Transverse colon (tissue), 4 donors: Measurements from ENCODE around the gene TMEM35B. TPM values are rescaled to one million over a fixed set of nuclear protein-coding genes. Genes with fewer than 3 reads are reported as not detected.

Experiments
- DNase-seq: peaks from one replicate; pipeline ENCODE4 v3.0.0-alpha.2; 2019
- H3K27ac ChIP-seq, 4 donors: fragments of 200-600 bp; sonication (generic); 2 replicates each; pipeline ENCODE4 v1.5.1; 2016 to 2018; ENCODE audit warnings: inconsistent platforms in 4 of 4
- H3K27me3 ChIP-seq: fragments of 200-600 bp; sonication (generic); 2 replicates; pipeline ENCODE4 v1.5.1; 2017; ENCODE audit warnings: inconsistent platforms
- H3K36me3 ChIP-seq, 4 donors: fragments of 200-600 bp; sonication (generic); 2 replicates each; pipeline ENCODE4 v1.5.1; 2017 to 2019; ENCODE audit warnings: inconsistent platforms in 4 of 4
- H3K4me1 ChIP-seq, 4 donors: fragments of 200-600 bp; sonication (generic); 2 replicates each; pipeline ENCODE4 v1.5.1; 2017 to 2020; ENCODE audit warnings: inconsistent platforms in 4 of 4
- H3K4me3 ChIP-seq, 4 donors: fragments of 200-600 bp; sonication (generic); 1 replicate in 1 of 4; 2 replicates in 3 of 4; pipeline versions ENCODE4 v1.5.1 to v1.6.1; 2017 to 2019; ENCODE audit warnings: inconsistent platforms in 4 of 4
- H3K9me3 ChIP-seq, 2 donors: fragments of 200-600 bp; sonication (generic); 2 replicates each; pipeline ENCODE4 v1.5.1; 2017 to 2019; ENCODE audit warnings: inconsistent platforms in 2 of 2
- EP300 ChIP-seq: sonication (generic); formaldehyde crosslinking; IDR thresholded peaks from one replicate; pipeline ENCODE4 v1.6.1; 2017; ENCODE audit warnings: antibody characterized with exemption, low read depth
- POLR2A ChIP-seq: fragments of 450-650 bp; IDR thresholded peaks from one replicate; pipeline ENCODE4 v1.6.1; 2016; ENCODE audit warnings: antibody characterized with exemption, mild to moderate bottlenecking, moderate library complexity
- POLR2AphosphoS5 ChIP-seq, 3 donors: sonication (generic); formaldehyde crosslinking; IDR thresholded peaks; one replicate each; pipeline ENCODE4 v1.6.1; 2016; ENCODE audit warnings: antibody characterized with exemption in 3 of 3
- WGBS, 2 donors: methylation state at CpG; one replicate each; pipeline ENCODE4 v1.1.5; 2018; ENCODE audit warnings: low coverage in 1 of 2; 5-methylcytosine and 5-hydroxymethylcytosine counted together
- in situ Hi-C, 4 donors: fragments of 200-750 bp; cut with MboI; loops; one replicate each; pipeline versions ENCODE4 v1.15.0 to v1.15.1; 2017; ENCODE audit warnings: low sequenced_read_pairs in 3 of 4, low pct_ligation_motif_present in 1 of 4, low pct_unique_long_range_greater_than_20kb in 1 of 4
- intact Hi-C: fragments of 100-400 bp; cut with DNase I; formaldehyde crosslinking; loops from one replicate; pipeline ENCODE4 v1.15.1; 2023; ENCODE audit warnings: low total_unique reads
- total RNA-seq, 4 donors: library from RNA; depleted of rRNA; stranded (reverse); fragments of >200 nt; gene quantifications; one replicate each; pipeline ENCODE4 v1.1.0, GENCODE V29; 2016
- TF ChIP-seq, protein P1 (sequence below), 5 experiments: fragments of 200-600 bp in 3 of 5; fragments of 450-650 bp in 2 of 5; sonication (generic) in 3 of 5; IDR thresholded peaks; 1 replicate in 2 of 5; 2 replicates in 3 of 5; pipeline ENCODE4 v1.5.1; 2016 to 2017; ENCODE audit warnings: antibody characterized with exemption in 5 of 5, inconsistent platforms in 3 of 5, mild to moderate bottlenecking in 2 of 5, moderate library complexity in 1 of 5

TMEM35B gene
- total RNA-seq, 4 donors from 2014 or later: 24.3 to 35.8 (median 26.5) TPM; not detected in 1

DNA sequence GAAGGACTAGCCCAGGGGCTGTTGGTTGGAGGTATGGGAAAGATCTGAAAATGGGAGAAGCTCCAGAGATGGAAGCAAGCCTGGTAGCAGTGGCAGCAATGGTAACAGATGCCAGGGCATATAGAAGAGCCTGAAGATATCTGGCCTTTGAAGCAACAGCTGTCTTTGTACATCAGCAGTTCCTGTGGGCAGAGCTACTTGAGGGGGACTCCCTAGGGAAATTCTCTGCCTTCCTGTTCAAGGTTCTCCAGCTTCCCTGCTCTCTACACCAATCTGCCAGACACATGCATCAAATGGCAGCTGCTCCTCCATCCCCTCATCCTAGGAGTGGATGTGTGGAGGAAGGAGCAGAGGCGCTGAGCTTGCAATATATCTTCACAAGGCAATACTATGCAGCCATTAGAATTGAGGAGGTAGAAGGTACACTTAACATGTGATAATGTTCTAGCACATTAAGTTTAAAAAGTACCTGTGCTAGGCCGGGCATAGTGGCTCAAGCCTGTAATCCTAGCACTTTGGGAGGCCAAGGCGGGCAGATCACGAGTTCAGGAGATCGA lies 2.2 kb downstream of the TMEM35B start:
- intact Hi-C loops: no loop called here
- 83 to 97% methylated on average over 1 to 5 of the region's 5 CpGs for WGBS, 2 donors

DNA sequence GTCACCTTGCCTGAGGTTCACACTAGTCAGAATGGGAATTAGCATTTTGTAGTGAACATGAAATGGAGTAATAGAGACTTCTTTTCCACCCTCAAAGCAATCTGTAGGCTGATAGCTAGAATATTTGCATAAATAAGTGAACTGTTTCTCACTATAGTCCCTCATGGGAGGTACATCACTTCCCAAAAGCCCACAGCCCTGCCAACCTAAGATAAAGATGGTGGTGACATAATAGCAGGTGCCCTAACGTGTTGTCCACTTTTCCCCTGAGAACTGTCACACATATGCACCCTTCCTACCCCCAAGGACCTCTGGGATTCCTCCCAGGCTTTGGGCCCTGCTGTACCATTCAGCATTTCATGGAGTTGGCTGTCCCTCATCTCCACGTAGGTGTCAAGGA lies 4.4 kb downstream of the TMEM35B start:
- H3K27me3 ChIP-seq: no peaks in the 10 kb centered on the region
- 62% methylated on average over 2 of the region's 2 CpGs; no CpG with 5 or more reads in 1 of the 2 donors for WGBS, 2 donors
- no peaks in the 10 kb centered on the region for H3K9me3 ChIP-seq
- no peaks in the 10 kb centered on the region for H3K36me3 ChIP-seq
- DNase-seq: no peak
- TF ChIP-seq POLR2A (no peak), POLR2AphosphoS5 (IDR thresholded peaks at IDR 0.05) (no peak), EP300 (no peak)
- TF ChIP-seq, protein P1, sequence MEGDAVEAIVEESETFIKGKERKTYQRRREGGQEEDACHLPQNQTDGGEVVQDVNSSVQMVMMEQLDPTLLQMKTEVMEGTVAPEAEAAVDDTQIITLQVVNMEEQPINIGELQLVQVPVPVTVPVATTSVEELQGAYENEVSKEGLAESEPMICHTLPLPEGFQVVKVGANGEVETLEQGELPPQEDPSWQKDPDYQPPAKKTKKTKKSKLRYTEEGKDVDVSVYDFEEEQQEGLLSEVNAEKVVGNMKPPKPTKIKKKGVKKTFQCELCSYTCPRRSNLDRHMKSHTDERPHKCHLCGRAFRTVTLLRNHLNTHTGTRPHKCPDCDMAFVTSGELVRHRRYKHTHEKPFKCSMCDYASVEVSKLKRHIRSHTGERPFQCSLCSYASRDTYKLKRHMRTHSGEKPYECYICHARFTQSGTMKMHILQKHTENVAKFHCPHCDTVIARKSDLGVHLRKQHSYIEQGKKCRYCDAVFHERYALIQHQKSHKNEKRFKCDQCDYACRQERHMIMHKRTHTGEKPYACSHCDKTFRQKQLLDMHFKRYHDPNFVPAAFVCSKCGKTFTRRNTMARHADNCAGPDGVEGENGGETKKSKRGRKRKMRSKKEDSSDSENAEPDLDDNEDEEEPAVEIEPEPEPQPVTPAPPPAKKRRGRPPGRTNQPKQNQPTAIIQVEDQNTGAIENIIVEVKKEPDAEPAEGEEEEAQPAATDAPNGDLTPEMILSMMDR (IDR thresholded peaks at IDR 0.05): no peak
- in situ Hi-C loops: no loop called here
- no peak overlapping the region for H3K27ac ChIP-seq
- peaks cover 8 to 16% (median 10%) of the 10 kb centered on the region in 4 donors for H3K4me1 ChIP-seq
- no peak overlapping the region for H3K4me3 ChIP-seq
- intact Hi-C loops: no loop called here

More for the DNA sequence above, 2.2 kb downstream of the TMEM35B start:
- no peaks in the 10 kb centered on the region for H3K36me3 ChIP-seq
- TF ChIP-seq EP300 (no peak), POLR2A (no peak), POLR2AphosphoS5 (IDR thresholded peaks at IDR 0.05) (no peak)
- TF ChIP-seq, protein P1 (IDR thresholded peaks at IDR 0.05): no peak
- DNase-seq: no peak
- no peak overlapping the region for H3K4me3 ChIP-seq
- in situ Hi-C loops: no loop called here
- peaks cover 8 to 24% (median 10%) of the 10 kb centered on the region in 4 donors for H3K4me1 ChIP-seq
- no peak overlapping the region for H3K27ac ChIP-seq
- H3K27me3 ChIP-seq: no peaks in the 10 kb centered on the region
- no peaks in the 10 kb centered on the region for H3K9me3 ChIP-seq

DNA sequence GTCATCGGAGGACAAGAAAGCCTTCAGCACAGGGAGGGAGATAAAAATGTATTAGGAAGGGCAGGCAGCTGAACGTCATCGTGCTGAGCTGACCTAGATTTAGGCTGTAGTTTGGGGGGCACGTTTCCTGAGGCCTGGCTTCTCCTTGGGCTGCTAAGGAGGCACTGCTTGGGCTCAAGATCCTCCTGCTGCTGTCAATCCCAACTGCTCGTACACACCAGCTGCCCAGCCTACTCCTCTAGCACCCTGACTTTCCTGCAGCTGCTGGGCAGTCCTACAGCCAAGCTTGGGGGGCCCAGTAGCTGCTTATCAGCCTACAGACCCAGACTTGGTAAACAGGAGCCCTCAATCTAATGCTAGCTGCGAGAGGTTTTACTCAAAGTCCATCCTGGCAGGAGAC lies 6.2 kb downstream of the TMEM35B start:
- WGBS, 2 donors: 82% methylated on average over 6 of the region's 6 CpGs; no CpG with 5 or more reads in 1 of the 2 donors
- H3K4me3 ChIP-seq: no peak overlapping the region
- intact Hi-C loops (no loop called here), in situ Hi-C loops (no loop called here)
- H3K36me3 ChIP-seq: no peaks in the 10 kb centered on the region
- H3K4me1 ChIP-seq: peaks cover 4 to 11% (median 5%) of the 10 kb centered on the region in 4 donors
- TF ChIP-seq, protein P1 (IDR thresholded peaks at IDR 0.05): no peak
- no peak for TF ChIP-seq EP300
- TF ChIP-seq POLR2A: no peak
- TF ChIP-seq POLR2AphosphoS5 (IDR thresholded peaks at IDR 0.05): no peak
- no peak for DNase-seq
- H3K9me3 ChIP-seq: no peaks in the 10 kb centered on the region
- no peak overlapping the region for H3K27ac ChIP-seq
- no peaks in the 10 kb centered on the region for H3K27me3 ChIP-seq

DNA sequence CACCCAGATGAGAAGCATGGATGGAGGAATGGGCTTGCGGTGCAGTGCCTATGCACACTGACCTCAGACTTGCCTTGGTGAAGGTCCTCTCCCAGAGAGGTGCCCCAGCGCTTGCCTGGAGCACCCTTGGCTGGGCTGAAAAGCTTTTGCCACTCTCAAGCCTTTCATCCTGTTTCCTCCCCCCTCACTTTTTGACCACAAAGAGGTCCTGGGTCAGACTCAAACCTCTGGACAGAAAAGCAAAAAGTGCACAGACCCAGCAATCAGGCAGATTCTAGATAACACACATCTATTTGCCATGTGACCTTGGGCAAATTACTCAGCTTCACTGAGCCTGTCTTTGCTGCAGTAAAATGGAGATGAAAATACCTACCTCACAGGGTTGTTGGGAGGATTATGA lies 7.3 kb downstream of the TMEM35B start:
- DNase-seq: no peak
- no peaks in the 10 kb centered on the region for H3K27me3 ChIP-seq
- H3K9me3 ChIP-seq: no peaks in the 10 kb centered on the region
- 100% methylated on average over 2 of the region's 2 CpGs; no CpG with 5 or more reads in 1 of the 2 donors for WGBS, 2 donors
- H3K27ac ChIP-seq: no peak overlapping the region
- peaks cover 0 to 1% (median 0%) of the 10 kb centered on the region in 4 donors for H3K4me1 ChIP-seq
- intact Hi-C loops (no loop called here), in situ Hi-C loops (no loop called here)
- TF ChIP-seq POLR2A: no peak
- TF ChIP-seq POLR2AphosphoS5 (IDR thresholded peaks at IDR 0.05): no peak
- TF ChIP-seq, protein P1 (IDR thresholded peaks at IDR 0.05): no peak
- TF ChIP-seq EP300: no peak
- no peaks in the 10 kb centered on the region for H3K36me3 ChIP-seq
- no peak overlapping the region for H3K4me3 ChIP-seq
